WI38 (cell line): ENCODE data around the gene MAP2K3.
"Not testable (repeated sequence)": the region's sequence is repeated elsewhere in the genome, so short reads cannot be mapped to it uniquely, and the experiment has no call there.

Experiments
- H3K4me3 ChIP-seq: 2 replicates; pipeline ENCODE4 v1.5.1; 2011; ENCODE audit warnings: low read depth, mild to moderate bottlenecking, control low read depth, low read length
- TF ChIP-seq, protein P1 (sequence below): IDR thresholded peaks from 2 replicates; pipeline ENCODE4 v1.5.1; 2012; ENCODE audit warnings: low read depth, mild to moderate bottlenecking, control low read depth, low read length

The MAP2K3 gene

DNA sequence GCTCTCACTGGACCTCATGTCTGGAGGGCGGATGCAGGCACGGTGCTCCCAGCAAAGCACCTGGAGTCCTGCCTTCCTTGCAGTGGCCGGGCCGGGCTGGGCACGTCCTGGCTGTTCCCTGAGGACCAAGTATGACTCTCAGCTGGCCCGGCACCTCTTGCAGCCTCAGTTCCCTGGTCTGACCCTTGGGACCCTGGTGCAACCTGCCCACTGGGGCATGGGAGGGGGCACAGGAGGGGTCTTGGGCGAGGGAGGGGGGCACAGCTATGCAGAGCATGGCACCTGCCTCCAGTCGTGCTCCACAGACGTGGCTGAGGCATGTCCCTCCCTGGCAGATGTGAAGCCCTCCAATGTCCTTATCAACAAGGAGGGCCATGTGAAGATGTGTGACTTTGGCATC, 19.6 kb downstream of the MAP2K3 start:
- H3K4me3 ChIP-seq = no peak overlapping the region

DNA sequence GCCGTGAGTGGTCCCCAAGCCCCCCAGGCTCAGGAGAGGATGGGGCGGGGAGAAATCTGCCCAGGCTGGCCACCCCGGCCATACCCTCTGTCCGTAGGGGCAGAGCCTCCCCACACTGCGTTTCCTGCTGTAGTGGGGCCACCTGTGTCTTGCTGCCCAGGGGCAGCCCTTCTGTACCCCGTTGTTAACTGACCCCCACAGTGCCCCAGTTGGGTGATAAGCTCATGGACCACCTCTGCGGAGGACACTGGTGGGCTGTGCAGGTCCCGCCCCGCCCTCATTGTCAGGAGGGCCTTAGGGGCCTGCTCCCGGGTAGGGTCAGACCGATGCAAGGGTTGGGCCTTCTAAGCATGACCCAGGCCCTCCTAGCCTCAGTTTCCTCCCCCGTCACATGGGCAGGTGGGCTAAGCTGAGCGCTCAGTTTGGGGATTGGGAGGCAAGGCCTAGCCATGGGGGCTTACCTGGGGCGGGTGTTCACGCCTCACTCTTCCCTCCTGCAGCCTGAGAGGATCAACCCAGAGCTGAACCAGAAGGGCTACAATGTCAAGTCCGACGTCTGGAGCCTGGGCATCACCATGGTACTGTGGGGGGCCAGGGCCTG, 20.1 kb downstream of the MAP2K3 start:
- H3K4me3 ChIP-seq = not testable (repeated sequence)

More for the DNA sequence above, 19.6 kb downstream of the MAP2K3 start:
- TF ChIP-seq, protein P1, sequence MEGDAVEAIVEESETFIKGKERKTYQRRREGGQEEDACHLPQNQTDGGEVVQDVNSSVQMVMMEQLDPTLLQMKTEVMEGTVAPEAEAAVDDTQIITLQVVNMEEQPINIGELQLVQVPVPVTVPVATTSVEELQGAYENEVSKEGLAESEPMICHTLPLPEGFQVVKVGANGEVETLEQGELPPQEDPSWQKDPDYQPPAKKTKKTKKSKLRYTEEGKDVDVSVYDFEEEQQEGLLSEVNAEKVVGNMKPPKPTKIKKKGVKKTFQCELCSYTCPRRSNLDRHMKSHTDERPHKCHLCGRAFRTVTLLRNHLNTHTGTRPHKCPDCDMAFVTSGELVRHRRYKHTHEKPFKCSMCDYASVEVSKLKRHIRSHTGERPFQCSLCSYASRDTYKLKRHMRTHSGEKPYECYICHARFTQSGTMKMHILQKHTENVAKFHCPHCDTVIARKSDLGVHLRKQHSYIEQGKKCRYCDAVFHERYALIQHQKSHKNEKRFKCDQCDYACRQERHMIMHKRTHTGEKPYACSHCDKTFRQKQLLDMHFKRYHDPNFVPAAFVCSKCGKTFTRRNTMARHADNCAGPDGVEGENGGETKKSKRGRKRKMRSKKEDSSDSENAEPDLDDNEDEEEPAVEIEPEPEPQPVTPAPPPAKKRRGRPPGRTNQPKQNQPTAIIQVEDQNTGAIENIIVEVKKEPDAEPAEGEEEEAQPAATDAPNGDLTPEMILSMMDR = no peak

DNA sequence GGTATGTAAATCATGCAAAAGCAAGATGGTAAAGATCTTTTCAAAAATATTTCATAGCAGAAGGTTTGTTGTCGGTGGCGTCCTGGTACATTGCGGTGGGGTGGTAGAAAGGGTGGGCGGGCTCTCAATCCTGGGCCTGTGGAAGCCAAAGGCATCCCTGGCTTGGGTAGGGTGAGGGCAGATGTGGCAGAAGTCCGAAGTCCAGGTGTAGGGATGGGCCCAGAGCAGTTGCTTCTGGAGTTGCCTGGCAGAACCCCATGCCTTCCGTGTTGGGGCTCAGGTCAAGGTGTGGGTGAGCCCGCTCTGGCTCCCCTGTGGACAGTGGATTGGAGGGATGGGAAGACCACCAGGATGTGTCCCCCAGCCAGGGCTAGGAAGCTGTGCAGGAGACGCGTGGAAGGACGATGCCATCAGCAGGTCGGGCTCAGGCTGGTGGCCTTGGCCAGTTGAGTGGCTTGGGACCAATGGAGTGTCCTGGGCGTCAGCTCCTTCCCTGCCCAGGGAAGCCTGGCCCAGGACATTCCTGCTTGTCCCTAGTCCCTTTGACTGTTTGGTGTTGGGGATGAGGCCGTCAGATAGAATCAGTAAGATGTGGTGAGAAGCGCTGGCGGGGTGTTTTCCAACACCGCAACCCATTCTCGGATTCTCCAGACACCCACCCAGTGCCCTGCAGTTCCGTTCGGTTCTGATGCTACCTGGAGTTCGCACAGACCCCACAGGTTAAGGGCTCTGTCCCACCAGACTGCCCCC, 21.1 kb downstream of the MAP2K3 start:
- H3K4me3 ChIP-seq = not testable (repeated sequence)

DNA sequence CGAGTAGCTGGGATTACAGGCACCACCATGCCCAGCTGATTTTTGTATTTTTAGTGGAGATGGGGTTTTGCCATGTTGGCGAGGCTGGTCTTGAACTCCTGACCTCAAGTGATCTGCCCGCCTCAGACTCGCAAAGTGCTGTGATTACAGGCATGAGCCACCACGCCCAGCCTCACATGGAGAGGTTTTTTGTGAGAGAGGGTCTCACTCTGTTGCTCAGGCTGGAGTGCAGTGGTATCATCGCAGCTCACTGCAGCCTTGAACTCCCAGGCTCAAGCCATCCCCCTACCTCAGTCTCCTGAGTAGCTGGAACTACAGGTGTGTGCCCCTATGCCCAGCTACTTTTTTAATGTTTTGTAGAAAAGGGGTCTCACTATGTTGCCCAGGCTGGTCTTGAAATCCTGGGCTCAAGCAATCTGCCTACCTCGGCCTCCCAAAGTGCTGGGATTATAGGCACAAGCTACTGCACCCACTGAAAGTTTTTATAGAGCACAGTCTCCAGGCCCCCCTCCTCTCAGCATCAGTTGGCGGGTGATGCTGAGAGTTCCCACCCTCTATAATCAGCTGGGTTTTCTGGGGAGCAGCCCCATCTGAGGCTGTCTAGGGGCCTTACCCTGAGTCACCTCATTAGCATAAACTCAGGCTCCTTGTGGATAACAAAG, 22.2 kb downstream of the MAP2K3 start:
- not testable (repeated sequence) for H3K4me3 ChIP-seq

DNA sequence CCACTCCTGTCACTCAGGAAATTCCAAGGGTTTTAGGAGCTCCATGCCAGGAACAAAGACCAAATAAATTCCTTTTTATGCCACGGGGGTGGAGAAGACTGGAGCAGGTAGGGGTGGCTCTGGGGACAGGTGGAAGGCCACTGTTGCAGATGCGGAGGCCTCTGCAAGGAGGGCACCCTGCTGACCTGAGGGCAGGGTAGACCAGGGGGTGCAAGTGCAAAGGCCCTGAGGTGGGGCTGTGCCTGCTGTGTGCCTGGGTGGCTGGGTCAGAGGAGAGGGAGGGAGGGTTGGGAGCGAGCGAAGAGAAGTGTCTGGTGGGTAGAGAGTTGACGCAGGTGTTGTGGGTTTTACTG, 22.7 kb downstream of the MAP2K3 start:
- H3K4me3 ChIP-seq = not testable (repeated sequence)

DNA sequence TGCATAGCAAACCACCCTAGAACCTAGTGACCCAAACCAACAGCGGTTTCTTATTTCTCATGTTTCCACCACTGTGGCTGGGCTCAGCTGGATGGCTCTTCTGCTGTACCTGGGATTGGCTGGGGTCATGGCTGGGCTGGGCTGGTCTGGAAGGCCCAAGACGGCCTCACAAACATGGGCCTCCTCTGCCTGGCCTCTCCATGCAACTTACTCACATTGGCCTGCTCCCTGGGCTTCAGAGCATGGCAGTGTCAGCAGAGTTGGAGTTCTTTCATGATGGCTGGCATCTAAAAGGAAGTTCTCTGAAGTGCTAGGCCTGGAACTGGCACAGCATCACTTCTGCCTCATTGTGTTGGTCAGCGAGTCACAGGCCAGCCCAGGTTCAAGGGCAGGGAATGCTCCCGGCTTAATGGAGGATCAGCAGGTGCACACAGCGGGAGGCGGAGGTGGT, 24.4 kb downstream of the MAP2K3 start:
- not testable (repeated sequence) for H3K4me3 ChIP-seq

DNA sequence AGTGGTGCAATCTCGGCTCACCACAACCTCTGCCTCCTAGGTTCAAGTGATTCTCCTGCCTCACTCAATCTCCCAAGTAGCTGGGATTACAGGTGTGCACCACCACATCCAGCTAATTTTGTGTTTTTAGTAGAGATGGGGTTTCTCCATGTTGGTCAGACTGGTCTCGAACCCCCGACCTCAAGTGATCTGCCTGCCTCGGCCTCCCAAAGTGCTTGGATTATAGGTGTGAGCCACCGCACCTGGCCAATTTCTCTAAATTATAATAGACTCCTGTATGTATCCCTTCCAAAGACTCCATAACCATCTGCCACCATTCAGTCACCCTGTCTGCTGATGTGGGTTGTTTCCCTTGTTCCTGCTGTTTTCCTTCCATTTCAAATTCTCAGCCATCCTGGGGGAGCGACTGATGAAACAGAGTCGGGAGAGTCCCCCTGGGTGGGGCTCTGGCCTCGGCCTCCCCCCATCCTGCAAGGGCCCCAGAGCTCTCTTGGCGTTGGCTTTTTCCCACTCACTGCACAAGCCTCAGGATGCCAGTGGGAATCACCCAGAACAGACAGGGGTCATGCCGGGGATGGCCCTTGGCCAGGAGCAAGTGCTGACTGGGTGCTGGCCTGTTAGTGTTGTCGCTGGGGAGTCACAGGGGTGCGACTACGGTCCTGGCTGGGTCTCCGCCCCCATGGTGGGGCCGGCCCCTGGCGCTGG, 25.7 kb downstream of the MAP2K3 start:
- not testable (repeated sequence) for H3K4me3 ChIP-seq

DNA sequence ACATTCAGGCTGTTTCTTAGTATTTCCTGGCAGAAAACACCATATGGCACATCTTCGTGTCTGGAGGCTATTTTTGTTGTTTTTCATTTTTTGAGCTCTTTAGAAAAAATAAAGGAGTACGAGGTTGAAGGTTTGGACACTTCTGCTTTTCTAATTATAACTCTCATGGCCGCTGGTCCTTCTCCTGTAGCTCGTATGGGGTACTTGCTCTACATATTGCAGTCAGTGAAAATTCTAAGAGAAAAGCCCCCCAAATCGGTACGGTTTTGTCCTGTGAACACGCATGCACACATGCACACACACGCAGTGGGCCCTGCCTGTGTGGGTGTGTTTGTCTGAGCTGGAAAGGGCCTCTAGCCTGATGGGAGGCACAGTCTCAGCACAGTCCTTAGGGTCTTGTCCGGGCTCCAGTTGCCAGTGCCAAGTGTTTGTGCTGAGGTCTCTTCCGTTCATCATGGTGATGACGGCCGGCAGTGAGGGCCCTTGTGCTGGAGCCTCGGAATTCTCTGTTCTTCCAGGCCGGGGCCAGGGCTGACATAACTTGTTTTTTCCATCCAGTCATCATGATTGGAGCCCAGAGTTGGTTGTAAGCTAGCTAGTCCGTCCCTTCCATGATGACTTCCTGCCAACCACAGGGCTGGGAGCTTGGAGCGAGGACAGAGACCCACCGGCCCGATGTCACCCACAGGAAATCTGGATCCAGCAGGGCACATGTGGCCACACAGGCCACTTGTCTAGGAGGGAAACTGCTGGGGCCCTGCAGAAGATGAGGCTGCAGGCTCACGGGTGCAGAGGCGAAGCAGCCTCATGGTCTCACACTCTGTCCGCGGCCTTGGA, 26.5 kb downstream of the MAP2K3 start:
- H3K4me3 ChIP-seq = not testable (repeated sequence)

DNA sequence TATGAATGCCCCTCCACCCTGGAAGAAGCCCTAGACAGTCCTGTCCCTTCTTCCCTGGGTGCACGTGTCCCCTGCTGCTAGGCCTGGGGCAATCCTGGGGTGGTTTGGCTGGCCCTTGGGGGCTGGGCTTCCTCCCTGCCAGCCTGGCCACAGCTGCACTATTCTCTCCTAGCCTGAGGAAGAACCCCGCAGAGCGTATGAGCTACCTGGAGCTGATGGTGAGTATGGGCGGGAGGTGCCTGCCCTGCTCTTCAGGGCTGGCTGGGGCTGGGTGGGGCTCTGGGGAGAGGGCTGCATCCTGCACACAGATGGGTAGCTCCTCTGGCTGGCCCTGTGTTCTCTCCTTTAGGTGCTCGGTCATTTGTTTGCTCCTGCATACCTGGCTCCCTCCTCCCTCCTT, 28.8 kb downstream of the MAP2K3 start:
- TF ChIP-seq, protein P1 = no peak
- no peak overlapping the region for H3K4me3 ChIP-seq

DNA sequence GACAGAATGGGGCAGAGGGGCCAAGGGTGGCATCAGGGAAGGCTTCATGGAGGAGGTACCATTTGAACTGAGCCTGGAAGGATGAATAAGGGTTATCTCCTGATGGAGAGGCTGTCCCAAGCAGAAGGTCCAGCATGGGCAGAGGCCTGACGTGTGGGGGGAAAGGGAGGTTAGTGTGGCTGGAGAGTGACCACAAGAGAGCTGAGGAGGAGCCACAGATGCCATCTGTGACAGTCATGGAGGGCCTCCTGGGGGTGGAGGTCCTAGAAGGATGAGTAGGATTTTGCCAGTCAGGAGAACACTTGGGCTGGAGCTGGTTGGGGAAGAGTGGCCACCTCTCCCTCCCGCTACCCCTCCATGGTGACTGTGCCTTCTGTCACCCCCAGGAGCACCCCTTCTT, 29.2 kb downstream of the MAP2K3 start:
- H3K4me3 ChIP-seq = not testable (repeated sequence)

DNA sequence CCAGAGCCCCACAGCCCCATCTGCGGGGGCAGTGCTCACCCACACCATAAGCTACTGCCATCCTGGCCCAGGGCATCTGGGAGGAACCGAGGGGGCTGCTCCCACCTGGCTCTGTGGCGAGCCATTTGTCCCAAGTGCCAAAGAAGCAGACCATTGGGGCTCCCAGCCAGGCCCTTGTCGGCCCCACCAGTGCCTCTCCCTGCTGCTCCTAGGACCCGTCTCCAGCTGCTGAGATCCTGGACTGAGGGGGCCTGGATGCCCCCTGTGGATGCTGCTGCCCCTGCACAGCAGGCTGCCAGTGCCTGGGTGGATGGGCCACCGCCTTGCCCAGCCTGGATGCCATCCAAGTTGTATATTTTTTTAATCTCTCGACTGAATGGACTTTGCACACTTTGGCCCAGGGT, 29.8 kb downstream of the MAP2K3 start:
- not testable (repeated sequence) for H3K4me3 ChIP-seq

DNA sequence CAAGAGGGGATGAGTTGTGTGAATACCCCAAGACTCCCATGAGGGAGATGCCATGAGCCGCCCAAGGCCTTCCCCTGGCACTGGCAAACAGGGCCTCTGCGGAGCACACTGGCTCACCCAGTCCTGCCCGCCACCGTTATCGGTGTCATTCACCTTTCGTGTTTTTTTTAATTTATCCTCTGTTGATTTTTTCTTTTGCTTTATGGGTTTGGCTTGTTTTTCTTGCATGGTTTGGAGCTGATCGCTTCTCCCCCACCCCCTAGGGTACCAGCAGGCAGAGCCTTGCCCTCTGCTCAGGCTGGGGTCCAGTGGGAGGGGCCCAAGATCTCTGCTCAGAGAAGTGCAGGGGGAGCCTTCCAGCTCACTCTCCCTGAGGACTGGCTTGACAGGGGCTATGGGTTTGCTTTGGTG, 30.2 kb downstream of the MAP2K3 start:
- not testable (repeated sequence) for H3K4me3 ChIP-seq

DNA sequence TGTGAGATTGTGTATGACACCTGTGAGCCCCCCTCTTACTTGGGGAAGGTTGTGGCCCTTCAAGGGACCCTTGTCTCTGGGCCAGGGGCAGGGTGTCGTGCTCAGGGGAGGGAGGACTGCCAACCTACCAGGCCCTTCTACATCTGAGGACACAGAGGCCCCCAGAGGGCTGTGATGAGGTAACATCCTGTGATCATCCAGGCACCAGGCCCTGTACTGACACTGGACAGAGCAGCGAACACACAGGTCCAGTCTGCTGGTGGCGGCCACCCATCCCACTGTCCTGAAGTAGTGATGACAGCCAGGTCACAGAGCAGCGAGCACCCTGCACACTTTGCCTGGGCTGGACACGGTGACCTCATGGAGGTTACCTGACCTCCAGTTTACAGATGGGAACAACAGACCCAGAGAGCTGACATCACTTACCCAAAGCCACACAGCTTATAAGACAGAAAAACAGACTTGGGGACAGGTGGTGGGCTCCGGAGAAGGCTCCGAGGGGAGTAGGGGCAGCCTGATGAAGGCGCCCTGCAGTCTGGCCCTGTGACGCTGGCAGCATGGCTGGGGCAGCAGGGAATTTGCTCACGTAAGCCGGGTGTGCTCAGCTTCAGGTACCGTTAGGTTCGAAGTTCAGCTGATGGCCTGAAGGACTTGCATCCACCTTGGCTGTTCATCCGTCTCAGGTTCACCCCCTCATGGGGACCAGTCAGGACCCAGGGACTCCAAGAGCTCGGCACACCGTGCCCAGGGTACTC, 30.9 kb downstream of the MAP2K3 start:
- not testable (repeated sequence) for H3K4me3 ChIP-seq

DNA sequence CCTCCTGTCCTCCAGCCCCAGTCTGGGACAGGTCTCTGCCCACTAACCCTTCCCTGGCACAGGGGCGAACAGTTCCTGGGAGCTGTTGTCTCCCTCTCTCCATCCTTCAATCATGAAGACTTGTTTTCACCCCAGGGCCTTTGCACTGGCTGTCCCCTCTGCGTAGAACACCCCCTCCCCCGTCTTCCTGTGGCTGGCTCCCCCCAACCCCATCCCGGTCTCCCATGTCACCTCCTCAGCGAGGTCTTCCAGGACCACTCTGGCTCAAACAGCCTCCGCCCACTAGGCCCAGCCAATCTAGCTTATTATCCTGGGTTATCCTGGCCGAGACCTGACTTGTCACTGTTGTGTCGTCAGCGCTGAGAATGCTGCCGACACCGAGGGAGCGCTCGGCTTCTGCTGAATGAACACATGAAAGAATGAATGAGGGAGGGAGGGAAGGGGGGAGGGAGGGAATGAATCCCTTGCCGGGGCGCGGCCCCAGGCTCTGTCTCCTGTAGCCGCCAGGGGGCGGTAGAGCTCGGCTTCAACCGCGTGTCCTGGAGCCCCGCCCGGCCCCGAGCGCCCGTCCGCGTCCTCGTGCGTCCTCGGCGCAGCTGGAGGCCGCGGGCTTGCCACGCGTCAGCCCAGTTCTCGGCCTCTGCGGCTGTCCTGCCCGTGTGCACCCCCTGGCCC, 31.8 kb downstream of the MAP2K3 start:
- not testable (repeated sequence) for H3K4me3 ChIP-seq

DNA sequence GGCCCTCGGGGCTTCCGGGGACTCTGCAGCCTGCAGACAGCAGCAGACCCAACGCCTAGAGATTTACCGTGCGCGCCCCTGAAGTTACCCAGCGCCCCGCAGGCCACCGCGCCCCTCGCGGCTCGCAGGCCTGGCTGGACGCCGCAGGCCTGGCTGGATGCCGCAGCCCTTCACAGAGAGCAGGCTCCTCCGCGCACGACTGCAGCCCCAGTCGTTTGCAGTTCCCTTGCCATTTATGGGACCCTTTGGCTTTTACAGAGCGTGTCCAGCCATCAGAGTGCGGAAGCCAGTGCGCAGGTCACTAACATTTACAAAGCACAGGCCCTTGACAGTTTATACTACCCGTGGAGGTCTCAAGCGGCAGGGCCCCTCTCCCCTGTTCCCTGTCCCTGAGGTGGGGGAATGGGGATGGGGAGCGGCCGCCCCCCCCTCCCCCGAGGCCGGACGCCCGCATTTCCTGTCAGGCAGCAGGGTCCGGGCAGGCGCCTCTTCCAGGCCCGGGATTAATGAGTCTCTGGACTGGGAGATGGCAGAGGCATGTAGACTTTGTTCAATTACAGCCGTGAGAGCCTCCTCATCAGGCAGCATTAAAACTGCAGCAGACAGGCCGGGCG, 32.5 kb downstream of the MAP2K3 start:
- H3K4me3 ChIP-seq = not testable (repeated sequence)

DNA sequence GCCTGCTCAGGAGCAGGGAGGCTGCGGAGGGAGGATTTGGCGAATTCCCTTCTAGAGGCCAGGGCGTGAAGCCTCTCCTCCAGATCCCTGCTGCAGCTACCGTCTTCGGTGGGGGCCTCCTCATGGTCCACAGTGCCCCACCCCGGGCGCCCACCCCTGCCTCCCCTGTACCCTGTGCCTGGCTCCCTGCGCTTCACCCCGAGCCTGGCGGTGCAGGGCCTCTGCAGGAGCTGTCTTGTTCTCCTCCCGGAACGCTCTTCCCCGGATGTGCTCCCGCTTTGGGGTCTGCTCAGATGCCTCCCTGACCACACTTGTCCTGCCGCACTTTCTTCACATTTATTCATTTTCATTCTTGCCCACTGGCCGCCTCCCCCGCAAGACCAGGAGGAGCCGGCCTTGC, 33.3 kb downstream of the MAP2K3 start:
- H3K4me3 ChIP-seq = not testable (repeated sequence)
